ENCODE results near the gene NAGA. TPM values are rescaled to one million over a fixed set of nuclear protein-coding genes. Genes with fewer than 3 reads are reported as not detected.

The NAGA gene
- total RNA-seq, 1 donor from 2014 or later, result 23.5 TPM

DNA sequence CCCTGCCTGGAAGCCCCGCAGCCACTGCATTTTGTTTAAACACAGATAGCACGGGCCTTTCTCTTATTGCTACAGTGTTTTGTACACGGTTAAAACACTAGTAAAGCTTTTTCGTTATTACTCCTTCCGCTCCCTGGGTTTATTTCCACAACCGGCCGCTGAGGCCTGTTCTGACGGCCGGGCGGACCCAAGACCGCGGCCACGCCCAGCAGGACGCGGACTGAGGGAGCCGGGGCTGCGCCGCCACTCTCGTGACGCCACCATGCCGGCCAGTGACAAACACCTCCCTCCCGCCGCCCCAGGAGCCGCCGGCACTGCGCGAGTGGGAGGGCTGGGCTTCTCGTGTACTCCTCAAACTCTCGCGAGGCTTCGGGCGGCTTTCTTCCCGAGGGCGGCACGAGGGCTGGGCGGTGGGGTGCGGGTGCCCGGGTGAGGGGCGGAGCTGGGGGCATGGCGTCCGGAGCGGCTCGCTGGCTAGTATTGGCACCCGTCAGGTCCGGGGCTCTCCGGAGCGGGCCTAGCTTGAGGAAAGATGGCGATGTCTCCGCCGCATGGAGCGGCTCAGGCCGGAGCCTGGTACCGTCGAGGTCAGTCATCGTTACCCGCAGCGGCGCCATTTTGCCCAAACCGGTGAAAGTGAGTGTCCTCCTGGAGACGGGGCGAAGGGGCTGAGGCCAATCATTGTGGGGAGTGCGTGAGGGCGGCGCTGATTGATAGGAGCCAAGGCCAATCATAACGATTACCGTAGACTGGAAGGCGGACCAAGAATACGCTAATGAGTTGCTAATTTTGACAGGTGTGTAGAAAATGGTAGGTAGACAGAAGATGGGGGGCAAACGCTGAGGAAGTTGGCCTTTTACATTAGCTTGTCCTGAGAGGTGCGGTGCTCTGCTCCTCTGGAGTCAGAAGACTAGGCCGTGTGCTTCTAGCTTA is 9.0 kb upstream of the NAGA start, which contains the start of gene SMDT1:
SMDT1 (plus strand) TSS at position 382 of the 933 bp plus-strand sequence; CDS start at position 451, 69 bp downstream.
- Mint-ChIP-seq H3K27ac (ENCODE audit: unreplicated experiment) (peak within 1 kb of the TSS; percentile 99), H3K36me3 (ENCODE audit: unreplicated experiment) (peaks cover 10% of the 10 kb centered on the region), H3K4me1 (ENCODE audit: unreplicated experiment) (peaks cover 23% of the 10 kb centered on the region), H3K27me3 (ENCODE audit: unreplicated experiment) (no peaks in the 10 kb centered on the region), H3K4me3 (ENCODE audit: unreplicated experiment) (peak within 1 kb of the TSS; percentile 83), H3K9me3 (ENCODE audit: unreplicated experiment) (no peaks in the 10 kb centered on the region)
- peak; percentile 100 for DNase-seq (ENCODE audit: extremely low spot score, unreplicated experiment)
- TF ChIP-seq, protein P1, sequence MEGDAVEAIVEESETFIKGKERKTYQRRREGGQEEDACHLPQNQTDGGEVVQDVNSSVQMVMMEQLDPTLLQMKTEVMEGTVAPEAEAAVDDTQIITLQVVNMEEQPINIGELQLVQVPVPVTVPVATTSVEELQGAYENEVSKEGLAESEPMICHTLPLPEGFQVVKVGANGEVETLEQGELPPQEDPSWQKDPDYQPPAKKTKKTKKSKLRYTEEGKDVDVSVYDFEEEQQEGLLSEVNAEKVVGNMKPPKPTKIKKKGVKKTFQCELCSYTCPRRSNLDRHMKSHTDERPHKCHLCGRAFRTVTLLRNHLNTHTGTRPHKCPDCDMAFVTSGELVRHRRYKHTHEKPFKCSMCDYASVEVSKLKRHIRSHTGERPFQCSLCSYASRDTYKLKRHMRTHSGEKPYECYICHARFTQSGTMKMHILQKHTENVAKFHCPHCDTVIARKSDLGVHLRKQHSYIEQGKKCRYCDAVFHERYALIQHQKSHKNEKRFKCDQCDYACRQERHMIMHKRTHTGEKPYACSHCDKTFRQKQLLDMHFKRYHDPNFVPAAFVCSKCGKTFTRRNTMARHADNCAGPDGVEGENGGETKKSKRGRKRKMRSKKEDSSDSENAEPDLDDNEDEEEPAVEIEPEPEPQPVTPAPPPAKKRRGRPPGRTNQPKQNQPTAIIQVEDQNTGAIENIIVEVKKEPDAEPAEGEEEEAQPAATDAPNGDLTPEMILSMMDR (IDR thresholded peaks at IDR 0.05), result no peak

DNA sequence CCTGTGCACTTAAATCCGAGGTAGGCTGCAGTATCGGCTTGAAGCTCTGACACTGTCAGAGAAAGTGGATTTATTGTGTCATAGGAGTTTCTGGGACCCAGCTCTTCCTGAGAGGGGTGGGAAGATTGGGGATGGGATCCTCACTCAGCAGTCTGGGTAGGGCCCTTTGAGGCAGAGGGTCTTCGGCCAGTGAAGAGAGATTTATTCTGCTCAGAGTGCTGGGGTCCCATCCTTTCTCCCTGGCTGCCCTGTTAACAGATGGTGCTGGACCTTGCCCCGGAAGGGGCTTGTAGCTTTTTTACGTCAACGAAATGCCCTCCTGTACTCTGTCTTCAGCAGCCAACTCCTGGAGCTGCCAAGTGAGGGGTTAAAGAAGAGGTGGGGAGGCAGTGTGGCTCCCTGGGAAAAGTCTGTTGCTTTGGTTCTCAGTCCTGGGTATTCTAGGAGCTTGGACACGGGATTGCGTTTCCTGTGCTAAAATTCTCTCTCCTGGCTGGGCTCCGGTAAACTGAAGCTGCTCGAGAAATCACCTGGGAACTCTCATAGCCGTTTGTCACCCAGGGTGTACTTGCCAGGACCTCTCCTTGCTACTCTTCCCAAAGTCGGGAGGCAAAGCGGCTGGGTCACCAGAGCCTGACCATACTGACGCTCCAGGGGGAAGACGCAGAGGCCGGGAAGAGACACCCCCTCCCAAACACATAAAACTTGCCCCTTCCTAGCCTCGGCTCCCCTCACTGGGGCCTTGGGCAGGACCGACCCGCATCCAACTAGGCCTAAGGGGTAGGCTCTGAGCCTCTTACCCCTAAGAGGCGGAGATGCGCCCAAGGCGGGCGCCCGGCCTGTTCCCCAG is 8.1 kb upstream of the NAGA start:
- H3K27me3 Mint-ChIP-seq (ENCODE audit: unreplicated experiment), result no peaks in the 10 kb centered on the region
- no peak for DNase-seq (ENCODE audit: extremely low spot score, unreplicated experiment)

GRCh38 chr22:42077486-42078125 is 7.0 kb upstream of the NAGA start:
- Mint-ChIP-seq H3K27me3 (ENCODE audit: unreplicated experiment) (no peaks in the 10 kb centered on the region), H3K4me1 (ENCODE audit: unreplicated experiment) (peaks cover 20% of the 10 kb centered on the region), H3K36me3 (ENCODE audit: unreplicated experiment) (peaks cover 3% of the 10 kb centered on the region), H3K4me3 (ENCODE audit: unreplicated experiment) (no peak overlapping the region), H3K9me3 (ENCODE audit: unreplicated experiment) (no peaks in the 10 kb centered on the region), H3K27ac (ENCODE audit: unreplicated experiment) (no peak overlapping the region)
- no peak for DNase-seq (ENCODE audit: extremely low spot score, unreplicated experiment)
- TF ChIP-seq, protein P1 (IDR thresholded peaks at IDR 0.05), result no peak

More for the DNA sequence above, 8.1 kb upstream of the NAGA start:
- peak overlapping the region; percentile 99 for H3K27ac Mint-ChIP-seq (ENCODE audit: unreplicated experiment)
- H3K4me3 Mint-ChIP-seq (ENCODE audit: unreplicated experiment), result peak overlapping the region; percentile 83
- peaks cover 6% of the 10 kb centered on the region for H3K36me3 Mint-ChIP-seq (ENCODE audit: unreplicated experiment)
- H3K9me3 Mint-ChIP-seq (ENCODE audit: unreplicated experiment), result no peaks in the 10 kb centered on the region
- peaks cover 23% of the 10 kb centered on the region for H3K4me1 Mint-ChIP-seq (ENCODE audit: unreplicated experiment)
- TF ChIP-seq, protein P1 (IDR thresholded peaks at IDR 0.05), result no peak

DNA sequence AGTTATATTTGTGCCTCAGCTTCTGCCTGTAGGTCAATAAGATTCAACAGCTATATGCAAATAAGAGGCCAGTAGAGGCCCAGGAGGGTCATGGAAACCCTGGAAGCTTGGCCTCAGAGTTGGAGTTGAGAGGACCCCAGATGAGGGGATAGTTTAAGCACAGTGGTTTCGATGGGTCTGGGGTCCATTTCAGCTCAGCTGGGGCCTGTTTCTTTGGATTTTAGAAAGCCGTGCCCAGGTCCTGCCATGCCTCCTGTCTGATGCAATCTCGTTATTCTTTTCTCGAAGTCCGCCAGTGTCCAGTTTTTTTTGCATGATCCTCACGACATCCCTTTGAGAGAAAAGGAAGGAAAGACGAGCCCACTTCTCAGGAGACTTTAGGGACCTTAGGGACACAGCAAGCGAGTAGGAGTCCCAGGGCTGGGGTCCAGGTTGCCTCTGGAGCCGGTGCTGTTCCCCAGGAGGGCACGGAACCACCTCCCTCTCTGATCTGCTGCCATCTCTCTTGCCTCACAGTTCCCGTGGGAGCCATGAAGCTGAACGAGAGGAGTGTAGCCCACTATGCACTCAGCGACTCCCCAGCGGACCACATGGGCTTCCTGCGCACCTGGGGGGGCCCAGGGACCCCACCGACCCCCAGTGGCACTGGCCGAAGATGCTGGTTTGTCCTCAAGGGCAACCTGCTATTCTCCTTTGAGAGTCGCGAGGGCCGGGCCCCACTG is 6.3 kb upstream of the NAGA start:
- Mint-ChIP-seq H3K4me3 (ENCODE audit: unreplicated experiment) (no peak overlapping the region), H3K9me3 (ENCODE audit: unreplicated experiment) (no peaks in the 10 kb centered on the region), H3K36me3 (ENCODE audit: unreplicated experiment) (no peaks in the 10 kb centered on the region), H3K27me3 (ENCODE audit: unreplicated experiment) (no peaks in the 10 kb centered on the region), H3K27ac (ENCODE audit: unreplicated experiment) (no peak overlapping the region), H3K4me1 (ENCODE audit: unreplicated experiment) (peaks cover 19% of the 10 kb centered on the region)
- TF ChIP-seq, protein P1 (IDR thresholded peaks at IDR 0.05), result no peak
- DNase-seq (ENCODE audit: extremely low spot score, unreplicated experiment), result no peak
